ENCODE results near the gene SLC37A3. TPM values are rescaled to one million over a fixed set of nuclear protein-coding genes. Genes with fewer than 3 reads are reported as not detected.
"Not testable (repeated sequence)": the region's sequence is repeated elsewhere in the genome, so short reads cannot be mapped to it uniquely, and the experiment has no call there.

Gene SLC37A3
- total and polyA plus RNA-seq, 7 donors: 5.3 to 9.1 (median 7.5) TPM

- intact Hi-C loops (cut with DNase I): loop anchor here in 1 of 2 donors (10.0 kb wide), 1 partner anchor 148 kb away; the partner anchor contains the start of gene KDM7A
- 61 to 69% (median 68%) methylated on average over 6 of the region's 6 CpGs for WGBS, 3 donors
- H3K27ac ChIP-seq: no peak overlapping the region
- no peaks in the 10 kb centered on the region for H3K36me3 ChIP-seq (ENCODE audit: insufficient read depth in 1 of 2, low read depth in 1 of 2)
- TF ChIP-seq CTCF (IDR thresholded peaks at IDR 0.05): no peak
- H3K4me1 ChIP-seq: no peaks in the 10 kb centered on the region
- H3K4me3 ChIP-seq: no peak overlapping the region
- no peak for ATAC-seq
- H3K27me3 ChIP-seq (ENCODE audit: insufficient read depth in 3 of 3, low read length in 2 of 3): no peaks in the 10 kb centered on the region
- H3K9me3 ChIP-seq: no peaks in the 10 kb centered on the region
- no peak for DNase-seq
Measured at GRCh38 chr7:140322759-140323158, 75.6 kb downstream of the SLC37A3 start.

- not testable (repeated sequence) for H3K9me3 ChIP-seq; H3K36me3 ChIP-seq (ENCODE audit: insufficient read depth in 1 of 2, low read depth in 1 of 2); DNase-seq; ATAC-seq; H3K27me3 ChIP-seq (ENCODE audit: insufficient read depth in 3 of 3, low read length in 2 of 3); H3K4me3 ChIP-seq; H3K4me1 ChIP-seq; H3K27ac ChIP-seq
- 91% methylated on average over 4 of the region's 4 CpGs for WGBS, 3 donors
- intact Hi-C loops (cut with DNase I): loop anchor here in 1 of 2 donors (10.0 kb wide), 1 partner anchor 145 kb away; the partner anchor contains the start of gene KDM7A
Measured at GRCh38 chr7:140320078-140320477, 78.3 kb downstream of the SLC37A3 start.

- Histone ChIP-seq H3K36me3 (ENCODE audit: insufficient read depth in 1 of 2, low read depth in 1 of 2) (no peaks in the 10 kb centered on the region), H3K27ac (no peak overlapping the region), H3K9me3 (no peaks in the 10 kb centered on the region), H3K27me3 (ENCODE audit: insufficient read depth in 3 of 3, low read length in 2 of 3) (no peaks in the 10 kb centered on the region), H3K4me1 (peaks cover 8% of the 10 kb centered on the region), H3K4me3 (no peak overlapping the region)
- ATAC-seq: no peak
- WGBS, 3 donors: 91 to 98% (median 95%) methylated on average over 7 of the region's 7 CpGs
- TF ChIP-seq CTCF (IDR thresholded peaks at IDR 0.05): no peak
- no peak for DNase-seq
- intact Hi-C loops (cut with DNase I): no loop called here
Measured at GRCh38 chr7:140317999-140318398, 80.3 kb downstream of the SLC37A3 start.

GRCh38 chr7:140317597-140317996 lies 80.7 kb downstream of the SLC37A3 start:
- Histone ChIP-seq H3K27ac (no peak overlapping the region), H3K36me3 (ENCODE audit: insufficient read depth in 1 of 2, low read depth in 1 of 2) (no peaks in the 10 kb centered on the region), H3K27me3 (ENCODE audit: insufficient read depth in 3 of 3, low read length in 2 of 3) (no peaks in the 10 kb centered on the region), H3K9me3 (no peaks in the 10 kb centered on the region), H3K4me3 (no peak overlapping the region), H3K4me1 (peaks cover 8% of the 10 kb centered on the region)
- 86 to 92% (median 92%) methylated on average over 4 of the region's 4 CpGs for WGBS, 3 donors
- no peak for TF ChIP-seq CTCF (IDR thresholded peaks at IDR 0.05)
- DNase-seq (no peak), ATAC-seq (no peak)
- intact Hi-C loops (cut with DNase I): no loop called here

- ATAC-seq (peak; percentile 86 to 99 (median 94)), DNase-seq (peak; percentile 62 to 81)
- intact Hi-C loops (cut with DNase I): no loop called here
- Histone ChIP-seq H3K27ac (no peak overlapping the region), H3K9me3 (no peaks in the 10 kb centered on the region), H3K4me1 (peaks cover 8% of the 10 kb centered on the region), H3K4me3 (no peak overlapping the region), H3K36me3 (ENCODE audit: insufficient read depth in 1 of 2, low read depth in 1 of 2) (no peaks in the 10 kb centered on the region), H3K27me3 (ENCODE audit: insufficient read depth in 3 of 3, low read length in 2 of 3) (no peaks in the 10 kb centered on the region)
- TF ChIP-seq CTCF (IDR thresholded peaks at IDR 0.05): no peak
- WGBS, 3 donors: 24 to 39% (median 27%) methylated on average over 7 of the region's 7 CpGs
Measured at GRCh38 chr7:140316165-140316661, 82.1 kb downstream of the SLC37A3 start.
